RCC 7860 (cell line): Measurements from ENCODE around the gene RAB11A.
"Not testable (repeated sequence)": the region's sequence is repeated elsewhere in the genome, so short reads cannot be mapped to it uniquely, and the experiment has no call there.

Source experiments
- DNase-seq: peaks from one replicate; pipeline ENCODE4 v3.0.0-alpha.2; 2015; ENCODE audit warnings: low spot score
- FAIRE-seq: peaks from 2 replicates; lab custom pipeline; 2012; peaks lifted over from hg19 to GRCh38; lab: Jason Lieb, UNC

Gene RAB11A

GRCh38 chr15:65841121-65841930, 28.0 kb upstream of the RAB11A start:
- DNase-seq (no peak), FAIRE-seq (no peak)

- no peak for DNase-seq
- no peak for FAIRE-seq
Observed at GRCh38 chr15:65845826-65846519, 23.3 kb upstream of the RAB11A start.

GRCh38 chr15:65847989-65848388, 21.3 kb upstream of the RAB11A start:
- DNase-seq (no peak), FAIRE-seq (no peak)

- no peak for FAIRE-seq
- no peak for DNase-seq
Observed at GRCh38 chr15:65851981-65852380, 17.3 kb upstream of the RAB11A start.

- peak; percentile 34 for DNase-seq
Observed at GRCh38 chr15:65856821-65857455, 12.4 kb upstream of the RAB11A start.

GRCh38 chr15:65857718-65858402, 11.4 kb upstream of the RAB11A start:
- DNase-seq = no peak
- no peak for FAIRE-seq

More at GRCh38 chr15:65856821-65857455, 12.4 kb upstream of the RAB11A start:
- FAIRE-seq = no peak

GRCh38 chr15:65862682-65863081, 6.6 kb upstream of the RAB11A start:
- FAIRE-seq = no peak
- peak; percentile 43 for DNase-seq

GRCh38 chr15:65863106-65863505, 6.2 kb upstream of the RAB11A start:
- DNase-seq (no peak), FAIRE-seq (no peak)

- no peak for FAIRE-seq
- DNase-seq = no peak
Observed at GRCh38 chr15:65867244-65867643, 2.0 kb upstream of the RAB11A start.

- not testable (repeated sequence) for DNase-seq, FAIRE-seq
Observed at GRCh38 chr15:65867933-65868332, 1.4 kb upstream of the RAB11A start.

- DNase-seq (no peak), FAIRE-seq (no peak)
Observed at GRCh38 chr15:65868546-65869125, 655 bp upstream of the RAB11A start.

GRCh38 chr15:65869954-65870871, 922 bp downstream of the RAB11A start:
- no peak for FAIRE-seq

GRCh38 chr15:65870889-65871533, 1.7 kb downstream of the RAB11A start:
- FAIRE-seq (peak; percentile 31), DNase-seq (peak; percentile 24)

More at GRCh38 chr15:65869954-65870871, 922 bp downstream of the RAB11A start:
- peak; percentile 26 for DNase-seq

- DNase-seq, FAIRE-seq: not testable (repeated sequence)
Observed at GRCh38 chr15:65871886-65872285, 2.6 kb downstream of the RAB11A start.

- not testable (repeated sequence) for FAIRE-seq, DNase-seq
Observed at GRCh38 chr15:65872596-65872995, 3.3 kb downstream of the RAB11A start.

- FAIRE-seq = no peak
Observed at GRCh38 chr15:65873256-65873655, 4.0 kb downstream of the RAB11A start.

GRCh38 chr15:65875458-65875857, 6.2 kb downstream of the RAB11A start:
- FAIRE-seq (no peak), DNase-seq (no peak)

More at GRCh38 chr15:65873256-65873655, 4.0 kb downstream of the RAB11A start:
- no peak for DNase-seq

GRCh38 chr15:65877749-65878148, 8.5 kb downstream of the RAB11A start:
- FAIRE-seq = no peak
- DNase-seq = no peak
